HFFc6 (cell line): ENCODE measurements around the gene HES3. TPM values are rescaled to one million over a fixed set of nuclear protein-coding genes. Genes with fewer than 3 reads are reported as not detected.

Experiments used
- DNase-seq: peaks from one replicate; pipeline ENCODE4 v3.0.0-alpha.2; 2018
- H3K27ac Mint-ChIP-seq: 2 replicates; pipeline ENCODE4 v1.8.0; 2020; ENCODE audit warnings: mild to moderate bottlenecking, mixed read lengths
- H3K27me3 Mint-ChIP-seq: 2 replicates; pipeline ENCODE4 v1.8.0; 2021; ENCODE audit warnings: mild to moderate bottlenecking, moderate library complexity, mixed read lengths; ENCODE audit not compliant: insufficient read depth
- H3K36me3 Mint-ChIP-seq: 2 replicates; pipeline ENCODE4 v1.8.0; 2021; ENCODE audit warnings: low read depth, mixed read lengths
- H3K4me1 Mint-ChIP-seq: 2 replicates; pipeline ENCODE4 v1.8.0; 2020; ENCODE audit warnings: low read depth, mixed read lengths
- H3K4me3 Mint-ChIP-seq: 2 replicates; pipeline ENCODE4 v1.8.0; 2020; ENCODE audit warnings: mild to moderate bottlenecking, moderate library complexity, mixed read lengths
- H3K9me3 Mint-ChIP-seq: 2 replicates; pipeline ENCODE4 v1.8.0; 2020; ENCODE audit warnings: mild to moderate bottlenecking, mixed read lengths
- total RNA-seq, 6 experiments: library from RNA; stranded (reverse); fragmentation: NEBNext Ultra II Directional; extraction: Animal tissue kit (Norgen Biotek cat#: 25700); gene quantifications; 2 replicates in 1 of 6; 3 replicates in 5 of 6; pipeline ENCODE4 v1.2.3, GENCODE V29; 2021
- TF ChIP-seq, protein P1 (sequence below): fragments of 200-600 bp; sonication (generic); IDR thresholded peaks from 2 replicates; pipeline ENCODE4 v1.5.0; 2021; ENCODE audit warnings: antibody characterized with exemption, mild to moderate bottlenecking

HES3 gene
- total RNA-seq, 6 experiments from 2014 or later = not detected

- H3K27me3 Mint-ChIP-seq = no peaks in the 10 kb centered on the region; the same call in none of the 2 replicates
- H3K4me1 Mint-ChIP-seq = peaks cover 40% of the 10 kb centered on the region
- DNase-seq = no peak
- TF ChIP-seq, protein P1, sequence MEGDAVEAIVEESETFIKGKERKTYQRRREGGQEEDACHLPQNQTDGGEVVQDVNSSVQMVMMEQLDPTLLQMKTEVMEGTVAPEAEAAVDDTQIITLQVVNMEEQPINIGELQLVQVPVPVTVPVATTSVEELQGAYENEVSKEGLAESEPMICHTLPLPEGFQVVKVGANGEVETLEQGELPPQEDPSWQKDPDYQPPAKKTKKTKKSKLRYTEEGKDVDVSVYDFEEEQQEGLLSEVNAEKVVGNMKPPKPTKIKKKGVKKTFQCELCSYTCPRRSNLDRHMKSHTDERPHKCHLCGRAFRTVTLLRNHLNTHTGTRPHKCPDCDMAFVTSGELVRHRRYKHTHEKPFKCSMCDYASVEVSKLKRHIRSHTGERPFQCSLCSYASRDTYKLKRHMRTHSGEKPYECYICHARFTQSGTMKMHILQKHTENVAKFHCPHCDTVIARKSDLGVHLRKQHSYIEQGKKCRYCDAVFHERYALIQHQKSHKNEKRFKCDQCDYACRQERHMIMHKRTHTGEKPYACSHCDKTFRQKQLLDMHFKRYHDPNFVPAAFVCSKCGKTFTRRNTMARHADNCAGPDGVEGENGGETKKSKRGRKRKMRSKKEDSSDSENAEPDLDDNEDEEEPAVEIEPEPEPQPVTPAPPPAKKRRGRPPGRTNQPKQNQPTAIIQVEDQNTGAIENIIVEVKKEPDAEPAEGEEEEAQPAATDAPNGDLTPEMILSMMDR = no peak
- no peak overlapping the region for H3K27ac Mint-ChIP-seq
- no peaks in the 10 kb centered on the region for H3K36me3 Mint-ChIP-seq
- no peaks in the 10 kb centered on the region for H3K9me3 Mint-ChIP-seq
- H3K4me3 Mint-ChIP-seq = no peak overlapping the region
Measured at GRCh38 chr1:6269296-6269695, 25.3 kb downstream of the HES3 start.

- Mint-ChIP-seq H3K36me3 (no peaks in the 10 kb centered on the region), H3K27me3 (no peaks in the 10 kb centered on the region; the same call in none of the 2 replicates), H3K4me3 (no peak overlapping the region), H3K4me1 (peaks cover 40% of the 10 kb centered on the region), H3K27ac (no peak overlapping the region), H3K9me3 (no peaks in the 10 kb centered on the region)
- TF ChIP-seq, protein P1 = no peak
- no peak for DNase-seq
Measured at GRCh38 chr1:6269720-6270400, 25.9 kb downstream of the HES3 start.

- no peaks in the 10 kb centered on the region for H3K9me3 Mint-ChIP-seq
- DNase-seq = no peak
- no peak overlapping the region for H3K4me3 Mint-ChIP-seq
- no peaks in the 10 kb centered on the region for H3K36me3 Mint-ChIP-seq
- no peaks in the 10 kb centered on the region; the same call in none of the 2 replicates for H3K27me3 Mint-ChIP-seq
- TF ChIP-seq, protein P1 = no peak
- peaks cover 40% of the 10 kb centered on the region for H3K4me1 Mint-ChIP-seq
- no peak overlapping the region for H3K27ac Mint-ChIP-seq
Measured at GRCh38 chr1:6270401-6270800, 26.4 kb downstream of the HES3 start.

DNA sequence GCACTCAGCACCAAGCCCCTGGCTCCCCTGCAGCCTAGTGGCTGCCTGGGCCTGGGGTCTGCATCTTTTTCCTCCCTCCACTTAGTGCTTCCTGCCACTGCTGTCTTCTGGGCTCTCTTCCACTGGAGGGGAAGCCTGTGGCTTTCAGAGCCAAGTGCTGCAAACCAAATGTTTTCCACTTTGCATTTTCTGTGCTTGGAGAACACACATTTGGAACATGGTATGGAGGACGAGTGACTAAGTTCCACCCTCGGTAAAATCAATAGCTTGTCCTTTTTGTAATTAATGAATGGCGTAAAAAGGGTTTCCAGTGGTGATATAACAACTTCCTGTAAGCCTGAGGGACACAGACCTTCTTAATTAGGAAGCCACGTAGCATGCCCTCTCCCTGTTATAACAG lies 27.0 kb downstream of the HES3 start:
- DNase-seq = no peak
- Mint-ChIP-seq H3K4me3 (no peak overlapping the region), H3K4me1 (peaks cover 42% of the 10 kb centered on the region), H3K27ac (no peak overlapping the region), H3K27me3 (no peaks in the 10 kb centered on the region; the same call in none of the 2 replicates), H3K36me3 (no peaks in the 10 kb centered on the region), H3K9me3 (no peaks in the 10 kb centered on the region)
- TF ChIP-seq, protein P1 = no peak

DNA sequence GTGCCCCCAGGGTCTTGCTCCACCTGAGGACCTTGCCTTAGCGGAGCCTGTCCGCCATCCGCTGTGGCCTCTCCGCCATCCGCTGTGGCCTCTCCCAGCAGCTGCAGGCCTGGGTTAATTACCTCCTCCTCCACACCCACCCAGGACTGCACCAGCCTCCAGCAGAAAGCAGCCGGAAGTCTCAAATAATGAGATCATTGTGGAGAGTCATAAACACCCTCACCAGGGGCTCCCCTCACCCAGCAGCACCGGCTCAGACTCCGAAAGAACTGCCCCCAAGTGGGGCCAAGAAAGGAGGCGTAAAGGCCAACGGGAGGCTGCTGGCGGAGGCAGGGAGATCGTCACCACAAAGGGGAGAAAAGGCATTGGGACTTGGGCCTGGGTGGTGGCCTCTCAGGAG lies 27.6 kb downstream of the HES3 start:
- H3K4me1 Mint-ChIP-seq = peaks cover 48% of the 10 kb centered on the region
- TF ChIP-seq, protein P1 = no peak
- H3K9me3 Mint-ChIP-seq = no peaks in the 10 kb centered on the region
- H3K36me3 Mint-ChIP-seq = no peaks in the 10 kb centered on the region
- peaks cover 1% of the 10 kb centered on the region for H3K27me3 Mint-ChIP-seq
- no peak overlapping the region for H3K27ac Mint-ChIP-seq
- no peak for DNase-seq
- no peak overlapping the region for H3K4me3 Mint-ChIP-seq
